GM13977 (cell line): ENCODE results near the gene GCKR.

Experiments used
- DNase-seq: peaks from one replicate; pipeline ENCODE4 v3.0.0; 2012; ENCODE audit warnings: low spot score
- CTCF ChIP-seq: IDR thresholded peaks from 2 replicates; pipeline ENCODE4 v1.5.1; 2012; ENCODE audit warnings: mild to moderate bottlenecking, control low read depth; ENCODE audit not compliant: insufficient read depth; ENCODE audit errors: extremely low read depth, missing control alignments
- in situ Hi-C: fragments of 300-500 bp; cut with MboI; formaldehyde crosslinking; loops from one replicate; pipeline ENCODE4 v1.12.0; 2022; ENCODE audit warnings: low sequenced_read_pairs, low pct_unique_long_range_greater_than_20kb, mixed read lengths, inconsistent platforms; ENCODE audit not compliant: unreplicated experiment

The GCKR gene

GRCh38 chr2:27566628-27567027 is 70.0 kb downstream of the GCKR start:
- TF ChIP-seq CTCF = no peak
- in situ Hi-C loops = no loop called here
- no peak for DNase-seq

- DNase-seq = no peak
- no peak for TF ChIP-seq CTCF
- in situ Hi-C loops = no loop called here
Measured at GRCh38 chr2:27569398-27569797, 72.8 kb downstream of the GCKR start.

- in situ Hi-C loops = no loop called here
- DNase-seq = no peak
- no peak for TF ChIP-seq CTCF
Measured at GRCh38 chr2:27571197-27571596, 74.6 kb downstream of the GCKR start.

- in situ Hi-C loops = no loop called here
- no peak for DNase-seq
Measured at GRCh38 chr2:27571681-27572080, 75.0 kb downstream of the GCKR start.

GRCh38 chr2:27572439-27572838 is 75.8 kb downstream of the GCKR start:
- in situ Hi-C loops = no loop called here

More at GRCh38 chr2:27571681-27572080, 75.0 kb downstream of the GCKR start:
- no peak for TF ChIP-seq CTCF

GRCh38 chr2:27572998-27573429 is 76.4 kb downstream of the GCKR start:
- no peak for TF ChIP-seq CTCF
- in situ Hi-C loops = no loop called here
- DNase-seq = no peak

More at GRCh38 chr2:27572439-27572838, 75.8 kb downstream of the GCKR start:
- DNase-seq = no peak
- no peak for TF ChIP-seq CTCF
